Activated T-cell treated with anti-CD3 and anti-CD28 coated beads, Interleukin-2, amount 50 U/mL, for 72 hours (primary cell): Measurements from ENCODE around the gene SLC19A1. TPM values are rescaled to one million over a fixed set of nuclear protein-coding genes. Genes with fewer than 3 reads are reported as not detected.
A peak's percentile ranks its signal among the peaks of the same experiment; 100 is the strongest.
"Not testable (repeated sequence)": the region's sequence is repeated elsewhere in the genome, so short reads cannot be mapped to it uniquely, and the experiment has no call there.

Source experiments
- ATAC-seq, 2 donors: fragments of 150-1000 bp; cut with Tn5 transposase; replicated peaks in 1 of 2; 2 replicates each; pipeline ENCODE4 v1.10.0; 2021; ENCODE audit warnings: moderate library complexity in 2 of 2, mild to moderate bottlenecking in 1 of 2
- DNase-seq, 2 donors: peaks; one replicate each; pipeline ENCODE4 v3.0.0; 2021 to 2022; ENCODE audit warnings: mixed read lengths in 1 of 2
- H3K27ac Mint-ChIP-seq: one replicate; pipeline ENCODE4 v1.8.0; 2022; ENCODE audit warnings: mild to moderate bottlenecking, moderate library complexity, mixed read lengths
- H3K27me3 Mint-ChIP-seq: one replicate; pipeline ENCODE4 v1.8.0; 2022; ENCODE audit warnings: low read depth, mixed read lengths
- H3K36me3 Mint-ChIP-seq, 2 donors: one replicate each; pipeline ENCODE4 v1.8.0; 2022; ENCODE audit warnings: mixed read lengths in 2 of 2, mild to moderate bottlenecking in 1 of 2; ENCODE audit not compliant: insufficient read depth in 2 of 2
- H3K4me1 Mint-ChIP-seq: one replicate; pipeline ENCODE4 v1.8.0; 2022; ENCODE audit warnings: low read depth, mixed read lengths
- H3K4me3 Mint-ChIP-seq, 2 donors: one replicate each; pipeline ENCODE4 v1.8.0; 2022; ENCODE audit warnings: mild to moderate bottlenecking in 2 of 2, mixed read lengths in 2 of 2, moderate library complexity in 2 of 2
- H3K9me3 Mint-ChIP-seq, 2 donors: one replicate each; pipeline ENCODE4 v1.8.0; 2022; ENCODE audit warnings: mixed read lengths in 2 of 2
- total RNA-seq, 2 donors: library from RNA; stranded (reverse); gene quantifications; one replicate each; pipeline ENCODE4 v1.2.3, GENCODE V29; 2022

SLC19A1 gene
- total RNA-seq, 2 donors from 2014 or later = 30.4 to 40.1 TPM

GRCh38 chr21:45501081-45502005 is 40.9 kb downstream of the SLC19A1 start:
- peak overlapping the region; percentile 13 for H3K27ac Mint-ChIP-seq

GRCh38 chr21:45499970-45500577 is 42.2 kb downstream of the SLC19A1 start:
- ATAC-seq = no peak
- H3K27ac Mint-ChIP-seq = no peak overlapping the region
- DNase-seq = no peak
- H3K9me3 Mint-ChIP-seq = peaks cover 0 to 6% of the 10 kb centered on the region in 2 donors
- H3K36me3 Mint-ChIP-seq = peaks cover 4 to 8% of the 10 kb centered on the region in 2 donors
- H3K4me3 Mint-ChIP-seq = no peak overlapping the region
- no peaks in the 10 kb centered on the region for H3K4me1 Mint-ChIP-seq
- H3K27me3 Mint-ChIP-seq = no peaks in the 10 kb centered on the region

More at GRCh38 chr21:45501081-45502005, 40.9 kb downstream of the SLC19A1 start:
- not testable (repeated sequence) for H3K36me3 Mint-ChIP-seq, H3K9me3 Mint-ChIP-seq, H3K27me3 Mint-ChIP-seq, H3K4me3 Mint-ChIP-seq, H3K4me1 Mint-ChIP-seq, DNase-seq
- ATAC-seq = peak; percentile 40 to 54

DNA sequence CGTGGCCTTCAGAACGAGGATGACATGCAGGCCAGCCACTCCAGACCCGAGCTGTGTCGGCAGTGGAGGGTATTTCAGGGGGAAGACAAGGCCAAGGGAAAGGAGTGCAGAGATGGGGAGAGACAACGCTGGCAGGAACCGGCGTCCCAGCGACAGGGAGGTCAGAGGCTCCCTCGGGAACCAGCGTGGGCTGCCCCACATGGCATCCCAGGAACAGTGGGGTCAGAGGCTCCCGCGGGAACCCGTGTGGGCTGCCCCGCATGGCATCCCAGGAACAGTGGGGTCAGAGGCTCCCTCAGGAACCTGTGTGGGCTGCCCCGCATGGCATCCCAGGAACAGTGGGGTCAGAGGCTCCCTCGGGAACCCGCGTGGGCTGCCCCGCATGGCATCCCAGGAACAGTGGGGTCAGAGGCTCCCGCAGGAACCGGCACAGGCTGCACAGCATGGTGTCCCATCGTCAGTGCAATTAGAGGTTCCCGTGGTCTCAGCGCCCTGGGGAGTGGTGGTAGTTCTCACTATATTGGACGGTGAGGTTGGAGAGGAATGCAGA is 43.0 kb downstream of the SLC19A1 start:
- H3K4me3 Mint-ChIP-seq = no peak overlapping the region
- peaks cover 0 to 6% of the 10 kb centered on the region in 2 donors for H3K9me3 Mint-ChIP-seq
- no peak for DNase-seq
- H3K36me3 Mint-ChIP-seq = peaks cover 4 to 8% of the 10 kb centered on the region in 2 donors
- ATAC-seq = no peak
- no peaks in the 10 kb centered on the region for H3K4me1 Mint-ChIP-seq
- H3K27me3 Mint-ChIP-seq = no peaks in the 10 kb centered on the region
- H3K27ac Mint-ChIP-seq = no peak overlapping the region

GRCh38 chr21:45498646-45499000 is 43.6 kb downstream of the SLC19A1 start:
- H3K36me3 Mint-ChIP-seq = peaks cover 4 to 8% of the 10 kb centered on the region in 2 donors
- ATAC-seq (no peak), DNase-seq (no peak)
- H3K27ac Mint-ChIP-seq = no peak overlapping the region
- H3K27me3 Mint-ChIP-seq = no peaks in the 10 kb centered on the region
- H3K9me3 Mint-ChIP-seq = peaks cover 0 to 6% of the 10 kb centered on the region in 2 donors
- no peak overlapping the region for H3K4me3 Mint-ChIP-seq
- no peaks in the 10 kb centered on the region for H3K4me1 Mint-ChIP-seq

- Mint-ChIP-seq H3K36me3 (peaks cover 4 to 8% of the 10 kb centered on the region in 2 donors), H3K27me3 (no peaks in the 10 kb centered on the region), H3K9me3 (peaks cover 0 to 6% of the 10 kb centered on the region in 2 donors), H3K4me3 (no peak overlapping the region), H3K27ac (no peak overlapping the region), H3K4me1 (no peaks in the 10 kb centered on the region)
- ATAC-seq (no peak), DNase-seq (no peak)
Measured at GRCh38 chr21:45497846-45498645, 44.2 kb downstream of the SLC19A1 start.

DNA sequence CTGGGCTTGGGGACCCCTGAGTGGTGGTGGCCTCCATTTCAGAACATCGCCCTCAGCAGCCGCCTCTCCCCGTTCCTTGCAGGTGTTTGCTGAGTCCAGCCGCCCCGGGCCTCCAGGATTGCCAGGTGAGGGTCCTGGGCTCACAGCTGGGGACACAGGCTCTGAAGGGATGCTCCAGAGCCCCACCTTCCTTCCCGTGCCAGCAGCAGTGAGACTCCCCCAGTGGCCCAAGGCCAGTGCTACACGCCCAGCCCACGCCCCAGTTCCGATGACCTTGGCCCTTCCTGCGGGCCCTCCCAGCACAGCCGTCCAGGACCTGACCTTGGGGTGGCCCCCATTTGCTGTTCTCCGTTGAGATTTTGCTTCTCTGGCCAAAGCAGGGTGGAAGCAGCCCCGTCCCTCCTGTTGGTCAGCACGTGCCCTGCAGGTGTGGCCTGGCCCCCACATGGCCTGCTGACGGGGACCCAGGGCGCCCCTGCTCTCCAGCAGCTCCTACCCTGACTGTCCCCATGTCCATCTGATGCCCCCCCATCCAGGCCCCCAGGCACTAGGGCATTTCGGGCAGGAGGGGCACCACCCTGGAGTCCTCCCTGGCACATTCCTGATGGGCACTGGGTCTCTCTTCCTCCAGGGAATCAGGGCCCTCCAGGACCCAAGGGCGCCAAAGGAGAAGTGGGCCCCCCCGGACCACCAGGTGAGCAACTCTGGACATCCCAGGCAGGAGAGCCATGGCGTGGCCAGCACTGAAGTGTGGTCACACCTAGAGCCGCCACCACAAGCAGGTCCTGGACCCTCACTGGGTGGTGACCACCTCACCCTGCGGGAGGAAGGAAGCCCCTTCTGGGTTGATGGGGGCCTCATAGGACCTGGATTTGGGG is 45.0 kb downstream of the SLC19A1 start:
- DNase-seq (no peak), ATAC-seq (no peak)
- no peak overlapping the region for H3K4me3 Mint-ChIP-seq
- no peak overlapping the region for H3K27ac Mint-ChIP-seq
- no peaks in the 10 kb centered on the region for H3K4me1 Mint-ChIP-seq
- H3K36me3 Mint-ChIP-seq = peaks cover 4 to 8% of the 10 kb centered on the region in 2 donors
- no peaks in the 10 kb centered on the region for H3K27me3 Mint-ChIP-seq
- H3K9me3 Mint-ChIP-seq = peaks cover 0 to 6% of the 10 kb centered on the region in 2 donors

DNA sequence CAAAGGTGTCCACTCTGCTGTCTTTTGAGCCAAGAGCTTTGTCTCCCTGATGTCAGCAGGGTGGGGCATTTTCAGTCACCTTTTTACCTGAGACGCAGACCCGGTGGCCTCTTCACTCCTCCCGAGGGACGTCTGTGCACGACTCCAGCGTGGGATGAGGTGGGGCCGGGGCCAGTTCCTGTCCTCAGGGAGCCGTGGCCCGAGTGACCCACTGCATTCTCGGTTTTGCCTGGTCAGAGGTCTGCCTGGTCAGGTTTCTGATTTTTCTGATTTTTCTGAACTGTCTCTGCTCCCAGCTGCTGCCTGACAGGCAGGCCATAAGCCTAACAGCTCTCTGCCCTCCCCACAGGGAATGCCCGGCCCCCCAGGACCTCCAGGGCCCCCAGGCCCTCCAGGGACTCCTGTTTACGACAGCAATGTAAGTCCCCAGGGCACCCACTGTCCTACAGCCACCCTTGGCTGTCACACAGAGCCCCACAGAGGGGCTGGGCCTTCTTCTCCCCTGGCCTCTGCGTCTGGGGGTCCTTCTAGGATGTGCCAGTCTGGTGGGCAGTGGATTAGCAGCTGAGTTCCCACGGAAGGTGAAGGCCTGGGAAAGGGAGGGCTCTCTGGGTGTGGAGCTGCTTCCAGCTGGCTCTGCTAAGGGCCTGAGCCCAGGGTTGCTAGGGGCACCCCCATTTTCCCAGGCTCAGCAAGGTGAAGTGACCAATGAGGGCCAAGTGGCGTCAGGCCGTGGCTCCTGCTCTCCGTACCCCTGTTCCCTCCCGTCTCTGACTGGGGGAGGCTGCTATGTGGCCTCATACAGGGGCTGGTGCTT is 45.9 kb downstream of the SLC19A1 start:
- Mint-ChIP-seq H3K4me1 (no peaks in the 10 kb centered on the region), H3K9me3 (peaks cover 0 to 6% of the 10 kb centered on the region in 2 donors), H3K27me3 (no peaks in the 10 kb centered on the region), H3K27ac (no peak overlapping the region), H3K4me3 (no peak overlapping the region), H3K36me3 (peaks cover 4 to 8% of the 10 kb centered on the region in 2 donors)
- ATAC-seq (no peak), DNase-seq (no peak)

- ATAC-seq = no peak
- H3K36me3 Mint-ChIP-seq = peaks cover 4 to 7% of the 10 kb centered on the region in 2 donors
- no peaks in the 10 kb centered on the region for H3K4me1 Mint-ChIP-seq
- H3K4me3 Mint-ChIP-seq = no peak overlapping the region
- DNase-seq = no peak
- H3K9me3 Mint-ChIP-seq = peaks cover 0 to 5% of the 10 kb centered on the region in 2 donors
- no peak overlapping the region for H3K27ac Mint-ChIP-seq
- no peaks in the 10 kb centered on the region for H3K27me3 Mint-ChIP-seq
Measured at GRCh38 chr21:45494851-45495680, 47.2 kb downstream of the SLC19A1 start.

DNA sequence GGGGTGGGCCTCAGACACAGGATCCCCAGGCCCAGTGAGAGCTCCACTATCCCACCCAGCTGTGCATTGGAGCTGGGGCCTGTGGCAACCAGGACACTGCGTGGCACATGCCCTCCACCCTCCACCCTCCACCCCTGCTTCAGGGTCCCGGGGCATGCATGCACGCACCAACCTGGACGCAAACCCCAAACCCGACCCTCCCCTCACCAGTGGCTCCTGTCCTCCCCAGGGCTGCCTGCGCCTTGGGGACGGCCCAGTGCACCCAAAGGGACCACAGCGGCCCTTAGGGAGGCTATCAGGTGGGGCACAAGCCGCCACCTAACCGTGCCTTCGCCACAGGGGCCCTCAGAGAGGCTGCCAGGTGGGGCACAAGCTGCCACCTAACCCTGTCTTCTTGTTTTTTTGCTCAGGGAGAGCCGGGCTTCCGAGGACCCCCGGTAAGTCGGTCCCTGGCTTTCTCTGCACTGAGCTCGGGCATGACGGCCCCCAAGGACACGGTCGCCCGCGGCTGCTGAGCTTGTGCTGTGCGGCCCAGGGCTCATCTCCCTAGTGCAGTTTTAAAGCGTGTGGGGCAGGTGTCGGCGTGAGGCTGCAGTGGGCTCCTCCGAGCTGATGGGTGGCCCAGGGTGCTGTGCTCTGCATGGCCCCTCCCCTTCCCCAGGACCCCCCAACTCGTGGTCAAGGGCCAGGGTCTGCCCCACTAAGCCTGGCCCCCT is 47.9 kb downstream of the SLC19A1 start:
- Mint-ChIP-seq H3K9me3 (no peaks in the 10 kb centered on the region), H3K4me3 (no peak overlapping the region)
- ATAC-seq = no peak

DNA sequence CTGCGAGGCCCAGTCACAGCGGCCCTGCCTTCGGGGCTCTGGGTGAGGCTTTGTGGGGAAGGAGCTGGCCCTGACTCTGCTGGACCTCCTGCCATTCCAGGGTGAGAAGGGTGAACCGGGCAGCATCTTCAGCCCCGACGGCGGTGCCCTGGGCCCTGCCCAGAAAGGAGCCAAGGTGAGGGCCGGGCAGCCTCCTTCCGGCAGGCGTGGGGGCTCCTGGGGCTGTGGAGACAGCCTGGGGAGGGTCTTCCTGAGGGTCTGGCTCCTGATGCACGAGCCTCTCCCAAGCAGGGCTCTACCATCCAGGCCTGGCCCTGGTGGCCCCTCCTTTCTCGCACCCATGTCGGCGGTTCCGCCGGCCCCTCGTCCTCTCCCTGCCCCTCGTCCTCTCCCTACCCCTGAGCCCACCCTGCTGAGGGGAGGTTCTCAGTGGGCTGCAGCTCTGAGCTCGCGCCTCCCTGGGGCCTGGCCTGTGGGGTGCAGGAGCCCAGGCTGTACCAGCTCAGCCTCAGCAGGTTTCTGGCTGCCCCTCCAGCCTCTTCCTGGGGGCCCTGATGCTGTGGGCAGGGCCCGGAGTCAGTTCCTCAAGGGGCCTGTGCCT is 48.7 kb downstream of the SLC19A1 start:
- H3K36me3 Mint-ChIP-seq = no peaks in the 10 kb centered on the region
- no peak overlapping the region for H3K27ac Mint-ChIP-seq
- H3K4me3 Mint-ChIP-seq = no peak overlapping the region
- H3K4me1 Mint-ChIP-seq = no peaks in the 10 kb centered on the region
- no peaks in the 10 kb centered on the region for H3K27me3 Mint-ChIP-seq
- H3K9me3 Mint-ChIP-seq = no peaks in the 10 kb centered on the region
- DNase-seq = no peak
- no peak for ATAC-seq

More for the DNA sequence above, 47.9 kb downstream of the SLC19A1 start:
- H3K27me3 Mint-ChIP-seq = no peaks in the 10 kb centered on the region
- no peak overlapping the region for H3K27ac Mint-ChIP-seq
- H3K36me3 Mint-ChIP-seq = peaks cover 0 to 1% of the 10 kb centered on the region in 2 donors
- no peak for DNase-seq
- no peaks in the 10 kb centered on the region for H3K4me1 Mint-ChIP-seq
